CMK (cell line): ENCODE results near the gene MIR17HG.

Source experiments
- DNase-seq: peaks from one replicate; pipeline ENCODE4 v3.0.0-alpha.2; 2010; ENCODE audit warnings: low read depth

MIR17HG gene

GRCh38 chr13:91368676-91369440 lies 21.4 kb downstream of the MIR17HG start:
- no peak for DNase-seq

- no peak for DNase-seq
Measured at GRCh38 chr13:91369441-91369831, 21.9 kb downstream of the MIR17HG start.

GRCh38 chr13:91370501-91370900 lies 23.0 kb downstream of the MIR17HG start:
- DNase-seq: no peak

GRCh38 chr13:91372911-91373310 lies 25.4 kb downstream of the MIR17HG start:
- DNase-seq: no peak

DNA sequence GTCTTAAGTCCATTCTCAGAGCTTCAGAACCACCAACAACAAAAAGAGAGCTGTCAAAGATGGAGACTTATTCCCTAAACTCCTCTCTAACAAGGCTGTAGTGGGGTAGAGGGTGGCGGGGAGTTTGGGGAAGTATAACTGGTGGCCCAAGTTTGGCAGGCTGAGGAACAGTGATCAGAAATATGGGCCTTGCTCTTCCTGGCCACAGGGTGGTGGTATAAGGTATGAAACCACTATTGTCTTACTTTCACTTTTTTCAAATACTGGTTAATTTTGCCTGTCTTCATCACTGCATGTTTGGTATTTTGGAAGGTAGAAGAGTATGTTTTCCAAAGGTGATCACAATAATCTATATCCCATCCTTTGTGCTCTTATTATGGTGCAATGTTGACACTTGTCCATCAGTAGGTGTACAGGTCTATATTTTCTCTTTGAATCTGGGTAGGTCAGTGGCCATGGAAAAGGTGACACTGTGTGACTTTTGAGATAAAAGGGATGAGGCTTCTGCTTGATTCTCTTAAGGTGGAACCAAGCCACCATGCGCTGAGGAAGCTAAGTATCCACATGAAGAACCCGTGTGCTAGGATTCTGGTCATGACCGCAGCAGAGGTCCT lies 27.7 kb downstream of the MIR17HG start:
- DNase-seq: no peak

GRCh38 chr13:91381371-91381770 lies 33.9 kb downstream of the MIR17HG start:
- DNase-seq: no peak

- DNase-seq: no peak
Measured at GRCh38 chr13:91383836-91384235, 36.3 kb downstream of the MIR17HG start.

- no peak for DNase-seq
Measured at GRCh38 chr13:91384896-91385295, 37.4 kb downstream of the MIR17HG start.

DNA sequence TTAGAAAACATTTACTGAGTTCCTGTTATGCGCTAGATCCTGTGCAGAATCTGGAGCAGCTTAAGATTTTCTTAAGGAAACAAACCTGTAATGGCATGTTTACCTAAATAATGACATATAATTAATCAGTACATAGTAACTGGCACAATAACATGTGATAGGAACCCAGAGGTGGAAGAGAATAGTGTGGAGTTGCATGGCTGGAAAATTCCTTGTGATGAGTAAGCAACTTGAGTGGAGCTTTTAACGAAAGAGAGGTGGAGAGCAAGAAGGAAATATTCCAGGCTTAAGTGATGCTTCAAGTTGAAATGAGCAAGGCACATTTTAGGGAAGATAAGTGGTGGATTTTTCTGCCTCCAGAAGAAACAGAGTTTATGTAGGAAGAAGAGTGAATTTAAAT lies 41.7 kb downstream of the MIR17HG start:
- no peak for DNase-seq

DNA sequence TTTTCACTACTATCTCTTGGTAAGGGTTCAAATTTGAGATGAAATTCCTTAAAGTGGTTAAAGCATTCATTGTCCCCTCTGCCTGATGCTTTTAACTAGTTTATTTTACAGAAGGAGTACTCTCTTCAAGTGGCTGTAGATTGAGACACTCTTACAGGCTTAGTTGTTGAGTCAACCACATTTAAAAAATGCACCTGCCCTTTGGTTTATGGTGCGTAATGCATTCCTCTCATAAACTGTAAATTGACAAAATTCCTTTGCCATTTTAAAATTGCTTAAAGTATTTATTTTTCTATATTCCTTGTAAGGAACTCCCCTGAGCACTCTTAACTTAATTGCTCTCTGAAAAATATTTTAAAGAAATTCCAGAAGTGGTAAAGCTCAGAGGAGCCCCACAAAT lies 50.1 kb downstream of the MIR17HG start:
- no peak for DNase-seq

DNA sequence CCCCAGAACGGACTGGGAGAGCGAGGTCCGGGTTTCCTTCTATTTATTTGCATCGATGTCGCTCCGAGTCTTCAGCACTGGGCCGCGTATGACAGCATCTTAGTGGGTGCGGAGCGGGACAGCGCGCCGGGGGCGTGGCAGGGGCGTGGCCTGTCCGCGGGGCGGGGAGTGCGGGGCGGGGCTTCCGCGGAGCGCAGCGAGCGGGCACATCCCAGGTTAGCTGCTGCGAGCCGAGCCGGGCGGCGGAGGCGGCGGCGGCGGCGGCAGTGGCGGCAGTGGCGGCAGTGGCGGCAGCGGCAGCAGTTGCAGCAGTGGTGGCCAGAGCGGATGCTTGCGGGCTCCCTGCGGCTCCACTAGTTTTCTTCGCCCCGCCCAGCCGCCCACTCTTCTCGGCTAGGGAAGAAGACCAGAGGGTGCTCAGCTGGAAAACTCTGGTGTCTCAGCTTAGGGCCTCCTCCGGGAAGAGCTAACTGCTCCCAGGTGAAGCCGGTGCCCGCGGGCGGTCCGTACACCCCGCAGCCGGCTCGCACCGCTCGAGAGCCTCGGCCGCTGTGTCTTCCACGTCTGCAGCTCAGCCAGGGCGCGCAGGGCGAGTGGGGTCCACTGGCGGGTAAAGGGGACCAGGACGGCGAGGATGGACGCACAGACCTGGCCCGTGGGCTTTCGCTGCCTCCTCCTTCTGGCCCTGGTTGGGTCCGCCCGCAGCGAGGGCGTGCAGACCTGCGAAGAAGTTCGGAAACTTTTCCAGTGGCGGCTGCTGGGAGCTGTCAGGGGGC lies 51.1 kb downstream of the MIR17HG start, which contains the start of gene GPC5:
GPC5 (plus strand) TSS at position 209 of the 776 bp plus-strand sequence.
- DNase-seq: peak; percentile 55

GRCh38 chr13:91399189-91400062 lies 51.9 kb downstream of the MIR17HG start:
- no peak for DNase-seq

- DNase-seq: no peak
Measured at GRCh38 chr13:91400063-91400399, 52.5 kb downstream of the MIR17HG start.

DNA sequence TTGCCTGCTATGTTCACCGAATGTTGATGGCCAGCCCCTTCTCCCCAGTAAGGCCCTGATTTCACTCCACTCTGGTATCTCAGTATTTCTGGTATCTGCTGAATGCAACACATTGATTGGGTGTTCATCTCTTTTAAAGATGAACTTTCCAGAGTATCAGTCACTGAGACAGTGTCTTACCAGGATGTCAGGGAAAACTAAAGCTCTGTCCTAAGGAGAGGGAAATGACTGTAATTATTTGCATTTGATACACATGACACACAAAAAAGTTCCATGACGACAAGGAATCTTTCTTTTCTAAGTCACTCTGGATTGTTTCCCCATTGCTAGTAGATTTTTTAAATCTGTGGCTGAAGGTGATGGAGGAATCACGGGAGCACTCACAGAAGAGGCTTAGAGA lies 53.2 kb downstream of the MIR17HG start:
- DNase-seq: no peak

DNA sequence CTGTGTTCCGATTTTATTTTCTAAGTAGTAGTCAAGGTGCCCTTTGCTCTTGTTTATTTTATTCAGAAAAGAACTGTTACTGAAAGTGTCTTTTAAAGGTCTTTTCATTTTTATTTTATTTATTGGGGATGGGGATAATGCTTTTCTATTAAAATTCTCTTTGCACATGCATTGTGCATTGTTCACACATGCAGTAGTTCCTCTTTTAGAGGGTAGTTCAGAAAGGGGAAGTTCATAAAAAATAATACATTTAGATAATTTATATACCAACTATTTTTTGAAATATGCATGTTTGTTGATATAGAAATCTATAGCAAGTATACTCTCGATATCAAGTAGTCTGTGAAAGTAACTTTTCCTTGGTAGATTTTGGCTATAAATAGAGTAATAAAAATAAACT lies 54.4 kb downstream of the MIR17HG start:
- no peak for DNase-seq
